HG03469 (cell line): ENCODE measurements around the gene MEIS2.

Experiments
- ATAC-seq: cut with Tn5 transposase; IDR thresholded peaks from one replicate; pipeline ENCODE4 v1.9.1; 2021; ENCODE audit warnings: mild to moderate bottlenecking, moderate library complexity, moderate number of reproducible peaks; ENCODE audit not compliant: unreplicated experiment

The MEIS2 gene

DNA sequence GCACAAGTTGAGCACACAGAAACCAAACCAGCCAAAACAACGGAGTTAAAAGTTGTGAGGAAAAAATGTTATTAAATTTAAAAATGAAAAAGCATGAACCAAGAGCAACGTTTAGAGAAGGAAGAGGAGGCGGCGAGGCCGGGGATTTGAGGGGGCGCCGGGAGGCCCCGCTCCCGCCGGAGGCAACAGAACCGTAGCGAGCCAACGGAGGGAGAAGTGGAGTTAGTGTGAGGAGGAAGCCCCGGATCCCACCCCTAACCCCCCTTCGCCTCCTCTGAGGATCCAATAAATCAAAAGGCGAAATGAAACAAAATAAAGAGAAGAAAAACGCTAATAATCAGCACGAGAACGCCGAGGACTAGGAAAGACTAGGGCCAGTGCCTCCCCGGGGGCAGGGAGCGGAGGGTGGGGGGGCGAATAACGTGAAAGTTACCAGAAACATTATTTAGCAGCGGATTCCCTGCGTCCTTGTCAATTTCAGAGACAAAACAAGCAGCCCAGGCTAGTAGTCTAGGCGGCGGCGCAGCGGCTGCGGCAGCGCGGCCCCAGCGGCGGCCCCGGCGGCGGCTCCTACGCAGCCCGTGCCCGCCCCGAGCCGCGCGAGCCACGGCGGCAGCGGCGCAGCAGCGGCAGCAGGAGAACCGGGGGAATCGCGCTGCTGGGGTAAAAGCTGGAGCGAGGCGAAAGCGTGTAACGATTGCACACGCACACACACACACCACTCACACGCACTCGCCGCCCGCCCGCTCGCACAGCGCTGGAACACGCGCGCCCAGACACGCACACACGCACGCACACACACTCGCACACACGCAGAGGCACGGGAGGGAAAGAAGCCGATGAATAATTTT is 1.7 kb downstream of the MEIS2 start:
- ATAC-seq = no peak

DNA sequence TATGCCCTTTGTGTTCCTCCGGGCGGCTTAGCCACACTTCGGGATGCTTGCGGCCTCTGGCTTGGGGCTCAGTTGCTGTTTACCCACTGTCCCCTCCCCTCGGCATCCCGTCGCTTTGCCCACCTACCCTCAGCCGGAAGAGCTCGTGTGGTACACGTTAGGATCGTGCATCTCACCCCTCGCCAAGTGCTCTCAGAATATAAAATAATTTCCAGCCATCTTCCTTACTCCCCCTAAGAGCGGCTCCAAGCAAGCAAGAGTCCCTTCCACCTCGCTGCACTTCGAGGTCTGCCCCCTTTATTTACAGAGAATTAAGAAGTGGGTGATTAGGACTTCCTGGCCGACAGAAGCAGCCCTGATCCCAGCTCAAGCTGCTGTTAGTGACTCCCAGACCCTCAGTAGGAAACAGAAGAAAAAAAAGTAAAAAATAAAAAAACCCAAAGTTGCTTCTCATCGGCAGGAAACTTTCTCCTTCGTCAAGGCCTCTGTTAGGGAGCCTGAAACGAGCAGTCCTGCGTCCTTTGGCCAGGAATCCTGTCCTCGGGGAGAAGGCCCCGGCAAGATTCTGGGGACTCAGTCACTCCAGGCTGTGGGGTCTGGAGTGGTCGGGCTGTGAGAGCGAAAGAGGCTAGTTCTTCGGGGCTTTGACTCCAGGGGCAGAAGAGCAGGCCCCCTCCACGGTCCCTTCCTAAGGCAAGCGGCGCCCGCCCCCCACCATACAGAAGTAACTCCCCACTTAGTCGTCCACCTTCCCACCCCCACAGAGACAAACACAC is 3.0 kb downstream of the MEIS2 start:
- ATAC-seq = no peak

GRCh38 chr15:37096558-37097143 is 3.7 kb downstream of the MEIS2 start:
- ATAC-seq = no peak

DNA sequence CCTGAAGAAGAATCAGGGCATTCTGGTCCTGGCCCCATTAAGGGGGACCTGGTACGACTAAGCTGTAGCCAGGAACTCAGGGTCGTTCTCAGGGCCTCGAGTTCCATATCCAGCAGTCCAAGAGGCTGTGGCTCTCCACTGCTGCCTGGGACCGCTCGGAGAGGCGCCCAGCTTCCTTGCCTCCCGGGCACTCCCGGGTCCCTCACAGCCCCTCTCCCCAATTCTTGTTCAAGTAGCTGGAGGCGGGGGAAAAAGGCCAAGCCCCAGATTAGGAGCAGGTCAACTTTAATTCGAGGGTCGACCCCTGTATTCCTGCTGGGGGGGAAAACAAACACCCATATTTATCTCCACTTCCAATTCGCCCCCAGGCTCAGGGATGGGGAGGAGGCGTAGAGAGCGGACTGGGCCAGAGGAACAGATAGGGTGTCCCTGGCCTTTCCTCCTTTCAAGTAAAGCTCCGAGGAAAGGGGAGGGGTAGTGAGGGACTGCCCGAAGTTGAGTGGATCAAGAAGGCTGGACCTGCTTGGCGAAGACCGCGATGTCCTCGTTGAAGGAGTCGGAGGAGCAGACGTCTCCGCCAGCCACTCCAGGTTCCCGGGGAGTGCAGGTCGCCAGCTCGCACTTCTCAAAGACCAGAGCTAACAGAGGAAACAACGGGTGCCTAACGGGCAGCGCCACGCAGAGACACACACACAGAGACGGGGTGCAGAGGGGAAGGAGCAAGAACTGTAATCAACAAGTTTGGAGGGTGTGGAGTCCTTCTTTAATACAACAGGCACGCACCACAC is 4.4 kb downstream of the MEIS2 start:
- ATAC-seq = no peak

DNA sequence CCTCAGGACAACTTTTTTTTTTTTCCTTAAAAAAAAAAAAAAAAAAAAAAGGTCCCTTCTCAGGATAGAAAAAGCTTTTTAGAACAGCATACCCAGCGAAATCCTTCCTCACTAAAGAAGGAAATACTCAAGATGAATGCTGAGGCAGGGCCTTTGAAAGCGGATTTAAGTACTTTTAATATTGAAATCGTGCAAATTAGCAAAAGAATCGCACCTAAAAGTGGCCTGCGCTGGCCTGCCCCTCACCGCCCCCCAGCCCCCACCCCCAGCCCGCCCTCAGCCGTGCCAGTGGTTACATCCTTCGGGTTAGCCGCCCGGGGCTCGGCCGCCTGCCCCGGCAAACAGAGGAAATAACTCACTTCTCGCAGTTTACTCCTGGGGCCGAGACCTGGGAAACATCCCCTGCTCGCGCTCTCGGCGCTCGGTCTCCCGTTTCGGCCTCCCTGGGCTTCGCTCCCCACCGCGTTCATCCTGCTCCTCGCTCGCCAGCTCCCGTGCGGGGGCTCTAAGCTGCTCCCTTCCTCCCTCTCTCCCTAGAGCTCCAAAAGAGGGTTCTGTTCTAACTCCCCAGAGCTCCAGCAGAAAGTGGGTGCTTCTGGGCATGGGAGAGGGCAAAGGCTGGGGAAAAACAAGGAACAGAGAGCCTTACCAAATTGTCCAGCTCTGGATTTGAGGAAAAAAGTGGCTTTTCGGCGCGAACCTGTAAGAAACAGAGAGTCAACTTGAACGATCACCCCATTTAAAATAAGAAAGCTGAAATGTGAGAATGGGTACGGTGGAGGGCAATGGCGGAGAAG is 5.2 kb downstream of the MEIS2 start:
- no peak for ATAC-seq

GRCh38 chr15:37094333-37094914 is 5.9 kb downstream of the MEIS2 start:
- ATAC-seq = no peak

DNA sequence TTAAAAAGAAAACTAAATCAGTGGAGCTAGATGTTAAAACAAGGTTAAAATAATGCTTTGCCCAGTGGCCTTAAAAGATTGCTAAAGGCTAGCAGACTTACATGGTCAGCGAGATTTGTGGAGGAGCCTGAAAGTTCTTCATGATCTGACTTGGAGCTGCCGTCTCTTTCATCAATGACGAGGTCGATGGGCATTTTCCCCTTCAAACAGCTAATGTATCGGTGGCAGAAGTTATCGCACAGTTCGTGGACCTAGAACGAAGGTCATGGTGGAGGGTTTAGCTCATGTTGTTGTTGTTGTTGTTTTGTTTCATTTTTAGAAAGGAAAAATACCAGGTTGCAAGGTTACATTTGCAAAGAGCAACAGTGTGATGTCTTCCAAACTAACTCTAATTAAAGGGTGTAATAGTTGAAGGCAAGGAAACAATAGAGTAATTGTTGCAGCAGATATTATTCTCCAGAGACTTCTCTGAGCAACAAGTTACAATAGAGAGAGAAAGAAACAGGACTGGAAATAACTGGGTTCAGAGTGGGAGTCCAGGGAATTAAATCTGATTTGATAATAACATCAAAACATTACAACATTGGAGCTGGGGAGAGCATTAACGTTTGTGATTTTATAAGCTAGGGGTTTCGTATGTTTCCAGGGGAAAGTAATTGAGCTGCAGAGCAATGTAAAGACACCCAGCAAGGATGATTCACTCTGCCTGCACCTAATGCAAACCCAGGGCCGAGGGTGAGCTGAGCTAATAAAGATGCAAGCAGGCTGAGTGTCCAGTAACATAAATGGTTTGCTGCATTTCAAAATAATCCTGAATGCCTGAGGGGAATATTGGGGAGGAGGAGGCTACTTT is 6.6 kb downstream of the MEIS2 start:
- ATAC-seq = no peak

- ATAC-seq = no peak
Observed at GRCh38 chr15:37090543-37091175, 9.7 kb downstream of the MEIS2 start.

DNA sequence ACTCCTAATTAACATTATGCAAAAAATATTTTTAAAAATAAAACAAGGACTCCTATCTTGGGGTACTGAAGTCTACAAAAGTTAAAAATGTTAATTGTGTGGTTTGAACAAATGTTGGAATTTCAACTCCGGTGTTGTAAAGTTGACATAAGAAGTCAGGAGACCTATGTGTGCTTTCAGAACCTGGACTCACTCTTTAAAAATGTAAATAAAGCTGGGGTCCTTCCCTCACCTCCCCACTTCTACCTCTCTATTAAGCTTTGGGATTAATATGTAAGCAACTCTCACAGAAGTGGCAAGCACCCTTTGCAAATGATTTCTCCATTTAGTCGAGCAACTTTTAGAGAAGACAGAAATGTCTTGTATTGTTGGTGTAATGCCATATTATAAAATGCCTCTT is 11.9 kb downstream of the MEIS2 start:
- no peak for ATAC-seq

DNA sequence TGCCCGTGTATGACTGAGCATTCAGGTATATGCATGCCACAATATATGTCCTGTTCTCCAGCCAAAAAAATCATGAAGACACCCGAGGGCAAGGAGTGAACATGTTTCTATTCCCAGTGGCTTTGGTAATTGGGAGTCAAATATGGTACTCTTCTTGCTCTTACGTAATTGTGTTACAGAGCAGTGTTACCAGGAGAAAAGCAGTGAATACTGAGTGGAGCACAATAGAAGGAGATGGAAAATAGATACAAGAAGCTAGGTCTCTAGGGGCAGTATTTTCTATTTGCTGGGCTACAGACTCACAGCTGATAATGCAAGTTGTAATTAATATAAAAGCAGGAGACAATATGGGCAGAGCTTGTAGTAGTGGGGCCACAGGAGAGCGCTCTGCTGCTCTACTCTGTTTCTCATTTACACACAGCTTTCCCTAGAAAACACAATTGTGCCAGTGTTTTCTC is 13.2 kb downstream of the MEIS2 start:
- no peak for ATAC-seq

- no peak for ATAC-seq
Observed at GRCh38 chr15:37086521-37086920, 13.8 kb downstream of the MEIS2 start.

DNA sequence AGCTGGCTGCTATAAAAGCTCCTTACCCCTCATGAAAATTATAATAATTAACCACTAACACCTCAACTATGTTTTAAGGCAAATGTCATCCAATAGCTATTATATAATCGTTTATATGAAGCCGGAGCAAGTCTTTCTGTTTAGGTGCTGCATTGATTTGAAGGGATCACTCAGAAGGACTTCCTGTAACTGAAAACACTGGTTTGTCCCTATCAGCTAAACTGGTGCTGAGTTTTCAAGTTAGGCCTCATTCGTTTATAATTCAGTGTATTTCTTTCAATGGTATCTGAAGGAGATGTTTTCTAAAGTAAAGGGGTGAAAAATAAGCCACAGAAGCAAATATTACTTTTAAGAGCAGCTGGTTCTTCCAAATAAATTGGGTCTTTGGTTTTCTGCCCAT is 14.2 kb downstream of the MEIS2 start:
- ATAC-seq = no peak

GRCh38 chr15:37084602-37085001 is 15.7 kb downstream of the MEIS2 start:
- ATAC-seq = no peak

GRCh38 chr15:37083610-37084009 is 16.7 kb downstream of the MEIS2 start:
- ATAC-seq = no peak

GRCh38 chr15:37081983-37082382 is 18.4 kb downstream of the MEIS2 start:
- ATAC-seq = no peak

GRCh38 chr15:37080261-37080921 is 20.0 kb downstream of the MEIS2 start:
- ATAC-seq = no peak

- ATAC-seq = no peak
Observed at GRCh38 chr15:37079726-37080125, 20.6 kb downstream of the MEIS2 start.

DNA sequence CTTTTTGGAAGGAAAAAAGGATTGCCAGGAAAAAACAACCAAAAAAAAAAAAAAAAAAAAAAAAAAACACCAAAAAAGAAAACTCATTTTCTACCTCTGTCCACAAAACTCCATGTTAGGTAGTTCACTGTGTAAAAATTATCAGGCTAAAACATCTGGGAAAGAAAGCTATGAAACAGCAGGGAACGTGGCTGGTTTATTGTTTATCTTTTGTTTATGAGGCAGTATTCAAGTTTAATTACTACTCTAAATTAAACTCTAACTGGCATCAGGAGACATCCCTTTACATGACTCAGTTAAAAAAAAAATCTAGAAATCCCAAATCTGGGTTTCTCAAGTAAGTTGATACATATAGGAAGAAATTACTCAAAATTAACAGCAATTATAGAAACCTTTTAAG is 21.8 kb downstream of the MEIS2 start:
- no peak for ATAC-seq
